Stimulated activated CD4-positive, alpha-beta T cell treated with anti-CD3 and anti-CD28 coated beads, TNF-alpha, amount 100 ng/mL, for 4 hours (primary cell): ENCODE data around the gene PTCHD1.

Experiments used
- DNase-seq, 3 experiments: peaks; one replicate each; pipeline ENCODE4 v3.0.0-alpha.2; 2020; ENCODE audit warnings: low read depth in 3 of 3

PTCHD1 gene

DNA sequence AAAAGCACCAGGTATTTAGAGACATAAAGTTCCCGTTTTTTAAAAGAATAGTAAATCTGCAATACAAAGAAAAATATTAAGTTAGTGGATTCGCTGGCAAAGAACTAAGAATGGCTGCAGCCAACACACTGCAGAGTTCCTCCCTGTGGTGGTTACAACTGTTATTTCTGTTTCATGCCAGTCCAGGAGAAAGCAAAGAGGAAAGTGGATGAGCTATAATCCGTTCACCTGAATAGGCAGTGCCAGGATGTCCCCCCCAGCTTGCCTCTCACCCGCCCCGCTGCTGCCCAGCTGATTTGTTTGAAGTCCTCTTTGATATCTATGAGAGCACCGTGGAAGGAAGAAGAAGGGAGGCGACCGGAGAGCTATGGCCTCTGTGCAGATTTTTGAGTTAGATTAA, 63.9 kb downstream of the PTCHD1 start:
- no peak for DNase-seq

DNA sequence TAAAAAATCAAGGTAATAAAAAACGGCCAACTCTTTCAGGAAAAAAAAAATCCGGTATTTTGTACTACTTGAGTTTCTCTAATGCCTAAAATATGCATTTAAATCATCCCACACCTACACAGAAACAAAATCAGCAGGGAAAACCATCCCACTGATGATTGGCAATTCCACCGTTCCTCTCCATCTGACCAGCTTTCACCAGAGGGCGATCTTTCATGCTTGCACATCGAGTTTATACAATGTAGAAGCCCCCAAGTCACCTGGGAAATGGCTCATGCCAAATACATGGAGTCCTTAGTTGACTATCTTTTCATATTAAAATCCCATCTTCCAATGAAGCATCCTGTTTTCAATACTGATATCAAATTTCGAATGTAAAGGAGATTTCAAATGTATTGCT, 69.2 kb downstream of the PTCHD1 start:
- no peak for DNase-seq

- no peak for DNase-seq
These were observed 88.3 kb downstream of the PTCHD1 start for GRCh38 chrX:23422912-23423311.

GRCh38 chrX:23434356-23434884, 99.8 kb downstream of the PTCHD1 start:
- DNase-seq = no peak

- DNase-seq = no peak
These were observed 100.5 kb downstream of the PTCHD1 start for GRCh38 chrX:23435108-23435507.

DNA sequence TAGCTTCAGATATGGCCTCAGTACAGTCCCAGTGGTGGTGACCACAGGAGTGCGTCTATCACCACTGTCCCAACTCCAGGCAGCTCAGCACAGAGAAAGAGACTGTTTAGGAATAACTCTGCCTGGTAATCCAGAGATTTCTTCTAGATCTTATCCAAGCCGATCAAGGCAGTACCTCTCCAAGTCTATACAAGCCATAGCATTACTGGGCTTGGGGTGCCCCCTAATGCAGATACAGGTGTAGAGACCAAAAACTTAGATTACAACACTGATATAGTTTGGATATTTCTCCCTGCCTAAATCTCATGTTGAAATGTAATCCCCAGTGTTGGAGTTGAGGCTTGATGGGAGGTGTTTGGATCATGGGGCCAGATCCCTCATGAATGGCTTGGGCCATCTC, 100.9 kb downstream of the PTCHD1 start:
- DNase-seq = no peak

GRCh38 chrX:23436875-23437274, 102.2 kb downstream of the PTCHD1 start:
- DNase-seq = no peak

GRCh38 chrX:23451266-23451665, 116.6 kb downstream of the PTCHD1 start:
- no peak for DNase-seq
